Astrocyte (in vitro differentiated cells and primary cell): ENCODE results near the gene NAA20. TPM values are rescaled to one million over a fixed set of nuclear protein-coding genes. Genes with fewer than 3 reads are reported as not detected.

Experiments
- DNase-seq: peaks from one replicate; pipeline ENCODE4 v3.0.0-alpha.2; 2010; ENCODE audit warnings: low read depth
- FAIRE-seq: peaks from 2 replicates; lab custom pipeline; 2011; peaks lifted over from hg19 to GRCh38; lab: Jason Lieb, UNC
- H2AFZ ChIP-seq: 2 replicates; pipeline ENCODE4 v1.6.0; 2012; ENCODE audit warnings: low read depth, low read length, inconsistent platforms
- H3K27ac ChIP-seq: 2 replicates; pipeline ENCODE4 v1.5.1; 2011; ENCODE audit warnings: low read depth, low read length, inconsistent platforms
- H3K27me3 ChIP-seq: 2 replicates; pipeline ENCODE4 v1.6.0; 2011; ENCODE audit warnings: low read length, inconsistent platforms; ENCODE audit not compliant: insufficient read depth
- H3K36me3 ChIP-seq: 2 replicates; pipeline ENCODE4 v1.5.1; 2011; ENCODE audit warnings: low read length, inconsistent platforms; ENCODE audit not compliant: insufficient read depth
- H3K4me1 ChIP-seq: 2 replicates; pipeline ENCODE4 v1.5.1; 2011; ENCODE audit warnings: low read length, inconsistent platforms; ENCODE audit not compliant: insufficient read depth
- H3K4me2 ChIP-seq: 2 replicates; pipeline ENCODE4 v1.6.0; 2012; ENCODE audit warnings: low read length, inconsistent platforms
- H3K4me3 ChIP-seq: 2 replicates; pipeline ENCODE4 v1.5.1; 2011; ENCODE audit warnings: low read depth, mild to moderate bottlenecking, low read length, inconsistent platforms; ENCODE audit not compliant: insufficient read depth
- H3K79me2 ChIP-seq: 2 replicates; pipeline ENCODE4 v1.6.0; 2012; ENCODE audit warnings: mild to moderate bottlenecking, low read length, inconsistent platforms; ENCODE audit not compliant: insufficient read depth
- H3K9ac ChIP-seq: 2 replicates; pipeline ENCODE4 v1.6.0; 2012; ENCODE audit warnings: mild to moderate bottlenecking, low read length, inconsistent platforms
- H3K9me3 ChIP-seq: 2 replicates; pipeline ENCODE4 v1.5.1; 2012; ENCODE audit warnings: low read depth, mild to moderate bottlenecking, low read length, inconsistent platforms; ENCODE audit not compliant: insufficient read depth
- H4K20me1 ChIP-seq: 2 replicates; pipeline ENCODE4 v1.6.0; 2012; ENCODE audit warnings: low read length, inconsistent platforms; ENCODE audit not compliant: insufficient read depth
- H3K27ac Mint-ChIP-seq: one replicate; pipeline ENCODE4 v1.8.0; 2021; ENCODE audit warnings: mild to moderate bottlenecking, mixed read lengths; ENCODE audit not compliant: unreplicated experiment
- H3K27me3 Mint-ChIP-seq: one replicate; pipeline ENCODE4 v1.8.0; 2021; ENCODE audit warnings: low read depth, mixed read lengths; ENCODE audit not compliant: unreplicated experiment
- H3K36me3 Mint-ChIP-seq: one replicate; pipeline ENCODE4 v1.8.0; 2021; ENCODE audit warnings: low read depth, mixed read lengths; ENCODE audit not compliant: unreplicated experiment
- H3K4me1 Mint-ChIP-seq: one replicate; pipeline ENCODE4 v1.8.0; 2021; ENCODE audit warnings: low read depth, mixed read lengths; ENCODE audit not compliant: unreplicated experiment
- H3K4me3 Mint-ChIP-seq: one replicate; pipeline ENCODE4 v1.8.0; 2021; ENCODE audit warnings: mild to moderate bottlenecking, moderate library complexity, mixed read lengths; ENCODE audit not compliant: unreplicated experiment
- H3K9me3 Mint-ChIP-seq: one replicate; pipeline ENCODE4 v1.8.0; 2021; ENCODE audit warnings: mild to moderate bottlenecking, mixed read lengths; ENCODE audit not compliant: unreplicated experiment
- CTCF ChIP-seq: IDR thresholded peaks from 2 replicates; pipeline ENCODE4 v1.5.1; 2011; ENCODE audit warnings: low read depth, mild to moderate bottlenecking, inconsistent platforms, low read length, moderate library complexity; ENCODE audit not compliant: insufficient read depth
- EZH2 ChIP-seq: IDR thresholded peaks from 2 replicates; pipeline ENCODE4 v1.6.1; 2012; ENCODE audit warnings: mild to moderate bottlenecking, low read length, inconsistent platforms; ENCODE audit not compliant: insufficient read depth
- total RNA-seq: library from RNA; stranded (reverse); gene quantifications from 2 replicates; pipeline ENCODE4 v1.2.1, GENCODE V29; 2021

NAA20 gene
- total RNA-seq, 1 donor from 2014 or later: 73.0 TPM

- Mint-ChIP-seq H3K36me3 (no peaks in the 10 kb centered on the region), H3K9me3 (no peaks in the 10 kb centered on the region), H3K27ac (no peak overlapping the region), H3K27me3 (peaks cover 2% of the 10 kb centered on the region), H3K4me1 (no peaks in the 10 kb centered on the region), H3K4me3 (no peak overlapping the region)
- no peak overlapping the region for H3K4me2 ChIP-seq
- TF ChIP-seq CTCF (no peak), EZH2 (no peak)
- H3K79me2 ChIP-seq: no peaks in the 10 kb centered on the region
- FAIRE-seq (no peak), DNase-seq (no peak)
- H3K27me3 ChIP-seq: no peaks in the 10 kb centered on the region
- no peak overlapping the region for H3K27ac ChIP-seq
- no peaks in the 10 kb centered on the region for H4K20me1 ChIP-seq
- H3K36me3 ChIP-seq: no peaks in the 10 kb centered on the region
- no peak overlapping the region for H3K9ac ChIP-seq
- no peaks in the 10 kb centered on the region for H3K9me3 ChIP-seq
- H2AFZ ChIP-seq: no peak overlapping the region
- no peaks in the 10 kb centered on the region for H3K4me1 ChIP-seq
- no peak overlapping the region for H3K4me3 ChIP-seq
These were observed 47.0 kb downstream of the NAA20 start for GRCh38 chr20:20063941-20064702.

GRCh38 chr20:20065361-20065760 lies 48.2 kb downstream of the NAA20 start:
- Histone ChIP-seq H3K4me1 (no peaks in the 10 kb centered on the region), H3K27me3 (no peaks in the 10 kb centered on the region), H3K27ac (no peak overlapping the region), H3K79me2 (no peaks in the 10 kb centered on the region), H3K9ac (no peak overlapping the region), H3K4me2 (no peak overlapping the region), H4K20me1 (no peaks in the 10 kb centered on the region), H3K4me3 (no peak overlapping the region), H3K36me3 (no peaks in the 10 kb centered on the region), H2AFZ (no peak overlapping the region), H3K9me3 (no peaks in the 10 kb centered on the region)
- no peak overlapping the region for H3K27ac Mint-ChIP-seq
- no peaks in the 10 kb centered on the region for H3K9me3 Mint-ChIP-seq
- H3K27me3 Mint-ChIP-seq: peaks cover 2% of the 10 kb centered on the region
- no peak for TF ChIP-seq EZH2
- no peaks in the 10 kb centered on the region for H3K4me1 Mint-ChIP-seq
- no peak overlapping the region for H3K4me3 Mint-ChIP-seq
- H3K36me3 Mint-ChIP-seq: no peaks in the 10 kb centered on the region
- DNase-seq: no peak
- FAIRE-seq: no peak

- Histone ChIP-seq H4K20me1 (no peaks in the 10 kb centered on the region), H3K9me3 (no peaks in the 10 kb centered on the region), H3K9ac (no peak overlapping the region), H3K36me3 (no peaks in the 10 kb centered on the region), H3K27me3 (peaks cover 14% of the 10 kb centered on the region), H3K79me2 (no peaks in the 10 kb centered on the region), H3K27ac (no peak overlapping the region), H3K4me1 (no peaks in the 10 kb centered on the region), H3K4me2 (no peak overlapping the region), H2AFZ (no peak overlapping the region), H3K4me3 (no peak overlapping the region)
- peaks cover 2% of the 10 kb centered on the region for H3K4me1 Mint-ChIP-seq
- no peak for DNase-seq
- peaks cover 7% of the 10 kb centered on the region for H3K27me3 Mint-ChIP-seq
- no peak overlapping the region for H3K27ac Mint-ChIP-seq
- FAIRE-seq: no peak
- H3K9me3 Mint-ChIP-seq: no peaks in the 10 kb centered on the region
- H3K4me3 Mint-ChIP-seq: no peak overlapping the region
- no peaks in the 10 kb centered on the region for H3K36me3 Mint-ChIP-seq
- no peak for TF ChIP-seq CTCF
- no peak for TF ChIP-seq EZH2
These were observed 53.9 kb downstream of the NAA20 start for GRCh38 chr20:20070871-20071726.
